WTC11 (cell line): ENCODE results near the gene TMED9. TPM values are rescaled to one million over a fixed set of nuclear protein-coding genes. Genes with fewer than 3 reads are reported as not detected.

Source experiments
- ATAC-seq: fragments of 200-7000 bp; cut with Tn5 transposase; 2 replicates; pipeline ENCODE4 v1.10.0; 2021; ENCODE audit warnings: mild to moderate bottlenecking, moderate library complexity
- CTCF ChIA-PET: fragments of 300-600 bp; sonication (Branson Sonifier 250); formaldehyde crosslinking; loops from one replicate; lab custom pipeline; 2021; ENCODE audit warnings: antibody characterized with exemption; lab: Charles Lee
- POLR2A ChIA-PET: fragments of 350-600 bp; sonication (Branson Sonifier 250); formaldehyde crosslinking; loops from one replicate; lab custom pipeline; 2021; ENCODE audit warnings: antibody characterized with exemption; lab: Charles Lee
- DNase-seq: peaks from one replicate; pipeline ENCODE4 v3.0.0; 2021; ENCODE audit warnings: low spot score
- H3K27ac Mint-ChIP-seq: 2 replicates; pipeline ENCODE4 v1.8.0; 2021; ENCODE audit warnings: mixed read lengths
- H3K27me3 Mint-ChIP-seq: 2 replicates; pipeline ENCODE4 v1.8.0; 2021; ENCODE audit warnings: low read depth, mild to moderate bottlenecking, moderate library complexity, mixed read lengths
- H3K36me3 Mint-ChIP-seq: 2 replicates; pipeline ENCODE4 v1.8.0; 2021; ENCODE audit warnings: mixed read lengths
- H3K4me1 Mint-ChIP-seq: 2 replicates; pipeline ENCODE4 v1.8.0; 2022; ENCODE audit warnings: mixed read lengths
- H3K4me3 Mint-ChIP-seq: 2 replicates; pipeline ENCODE4 v1.8.0; 2021; ENCODE audit warnings: mild to moderate bottlenecking, moderate library complexity, mixed read lengths
- H3K9me3 Mint-ChIP-seq: 2 replicates; pipeline ENCODE4 v1.8.0; 2021; ENCODE audit warnings: mixed read lengths
- ATF2 ChIP-seq: sonication (generic); formaldehyde crosslinking; IDR thresholded peaks from 2 replicates; pipeline ENCODE4 v1.8.1; 2022; ENCODE audit warnings: low read depth, missing genetic modification reagents, borderline replicate concordance
- ATF6 ChIP-seq: sonication (generic); formaldehyde crosslinking; IDR thresholded peaks from 2 replicates; pipeline ENCODE4 v1.8.1; 2023; ENCODE audit warnings: mild to moderate bottlenecking, missing genetic modification reagents
- EMX1 ChIP-seq: fragments of 250-450 bp; sonication (Bioruptor Pico); IDR thresholded peaks from 2 replicates; pipeline ENCODE4 v1.8.0; 2021; ENCODE audit warnings: mild to moderate bottlenecking
- ERG ChIP-seq: fragments of 250-450 bp; sonication (Bioruptor Pico); IDR thresholded peaks from 2 replicates; pipeline ENCODE4 v1.8.0; 2021; ENCODE audit warnings: mild to moderate bottlenecking
- ESRRA ChIP-seq: sonication (generic); formaldehyde crosslinking; IDR thresholded peaks from 2 replicates; pipeline ENCODE4 v1.8.1; 2022; ENCODE audit warnings: mild to moderate bottlenecking, missing genetic modification reagents, borderline replicate concordance
- FOXP4 ChIP-seq: sonication (generic); formaldehyde crosslinking; IDR thresholded peaks from 2 replicates; pipeline ENCODE4 v1.8.0; 2022; ENCODE audit warnings: mild to moderate bottlenecking, missing genetic modification reagents
- IRF2 ChIP-seq: sonication (generic); formaldehyde crosslinking; IDR thresholded peaks from 2 replicates; pipeline ENCODE4 v1.8.0; 2022; ENCODE audit warnings: low read depth, missing genetic modification reagents, borderline replicate concordance
- NFATC4 ChIP-seq: fragments of 250-450 bp; sonication (Bioruptor Pico); IDR thresholded peaks from 2 replicates; pipeline ENCODE4 v1.9.0; 2021; ENCODE audit warnings: mild to moderate bottlenecking
- NFYB ChIP-seq: sonication (generic); formaldehyde crosslinking; conservative IDR thresholded peaks from 2 replicates; pipeline ENCODE4 v1.8.0; 2022; ENCODE audit warnings: low read depth, missing genetic modification reagents
- TEAD1 ChIP-seq: sonication (generic); formaldehyde crosslinking; IDR thresholded peaks from 2 replicates; pipeline ENCODE4 v1.8.0; 2022; ENCODE audit warnings: mild to moderate bottlenecking, missing genetic modification reagents
- USF1 ChIP-seq: sonication (generic); formaldehyde crosslinking; IDR thresholded peaks from 2 replicates; pipeline ENCODE4 v1.8.0; 2022; ENCODE audit warnings: mild to moderate bottlenecking, missing genetic modification reagents
- ZBTB21 ChIP-seq: sonication (generic); formaldehyde crosslinking; IDR thresholded peaks from 2 replicates; pipeline ENCODE4 v1.8.1; 2023; ENCODE audit warnings: mild to moderate bottlenecking, missing genetic modification reagents, borderline replicate concordance
- ZNF232 ChIP-seq: sonication (generic); formaldehyde crosslinking; IDR thresholded peaks from 2 replicates; pipeline ENCODE4 v1.8.0; 2022; ENCODE audit warnings: mild to moderate bottlenecking, missing genetic modification reagents
- ZNF281 ChIP-seq: sonication (generic); formaldehyde crosslinking; IDR thresholded peaks from 2 replicates; pipeline ENCODE4 v1.8.0; 2023; ENCODE audit warnings: mild to moderate bottlenecking, missing genetic modification reagents
- ZNF317 ChIP-seq: sonication (generic); formaldehyde crosslinking; IDR thresholded peaks from 2 replicates; pipeline ENCODE4 v1.8.1; 2023; ENCODE audit warnings: low read depth, mild to moderate bottlenecking, moderate library complexity, missing genetic modification reagents, borderline replicate concordance
- ZNF532 ChIP-seq: fragments of 250-450 bp; sonication (Bioruptor Pico); IDR thresholded peaks from 2 replicates; pipeline ENCODE4 v1.9.0; 2021; ENCODE audit warnings: mild to moderate bottlenecking, borderline replicate concordance
- total RNA-seq: library from RNA; stranded (reverse); gene quantifications from 3 replicates; pipeline ENCODE4 v1.2.3, GENCODE V29; 2021

Gene TMED9
- total RNA-seq, 1 experiment from 2014 or later, result 164 TPM

- Mint-ChIP-seq H3K4me3 (no peak overlapping the region), H3K27me3 (peaks cover 2% of the 10 kb centered on the region; the same call in 1 of the 2 replicates), H3K36me3 (0 out of 2 replicates have a peak, but pooled peaks cover 2% of the 10 kb centered on the region), H3K27ac (no peak overlapping the region; the same call in 1 of the 2 replicates), H3K9me3 (no peaks in the 10 kb centered on the region), H3K4me1 (peaks cover 20% of the 10 kb centered on the region)
- ATAC-seq (no peak), DNase-seq (no peak)
- CTCF ChIA-PET, result interaction anchor here (0.7 to 2.2 kb wide), 8 partner anchors 13 to 288 kb away, joined by 3 to 38 read pairs (median 4); partner anchors contain the start of gene TMED9
- POLR2A ChIA-PET, result interaction anchor here (0.5 to 0.8 kb wide), 2 partner anchors 53 to 486 kb away, joined by 4 to 5 read pairs; no protein-coding TSS in a partner anchor
- TF ChIP-seq EMX1, result no peak
- TF ChIP-seq ZNF532 (CRISPR knock-in tag), result no peak
- no peak for TF ChIP-seq ATF2 (CRISPR knock-in tag)
- TF ChIP-seq ERG (CRISPR knock-in tag), result no peak
- no peak for TF ChIP-seq FOXP4 (CRISPR knock-in tag)
- no peak for TF ChIP-seq ZNF232 (CRISPR knock-in tag)
- no peak for TF ChIP-seq NFATC4
- no peak for TF ChIP-seq TEAD1 (CRISPR knock-in tag)
- no peak for TF ChIP-seq NFYB (CRISPR knock-in tag)
- TF ChIP-seq ATF6 (CRISPR knock-in tag), result no peak
- no peak for TF ChIP-seq ZNF317
- no peak for TF ChIP-seq USF1 (CRISPR knock-in tag)
- no peak for TF ChIP-seq IRF2 (CRISPR knock-in tag)
- TF ChIP-seq ZNF281 (CRISPR knock-in tag), result no peak
- TF ChIP-seq ESRRA, result no peak
- TF ChIP-seq ZBTB21, result no peak
Measured at GRCh38 chr5:177606071-177607051, 14.4 kb downstream of the TMED9 start.
